Gastrocnemius medialis (tissue), 4 donors: Measurements from ENCODE around the gene SUGCT. TPM values are rescaled to one million over a fixed set of nuclear protein-coding genes. Genes with fewer than 3 reads are reported as not detected.

Experiments used
- ATAC-seq, 2 donors: fragments of 150-250 bp; one replicate each; pipeline ENCODE4 v1.9.1; 2016
- DNase-seq, 2 donors: peaks; one replicate each; pipeline ENCODE4 v3.0.0-alpha.2; 2019
- H3K27ac ChIP-seq, 4 donors: fragments of 200-600 bp; sonication (generic); 1 replicate in 1 of 4; 2 replicates in 3 of 4; pipeline ENCODE4 v1.5.1; 2016 to 2018; ENCODE audit warnings: mild to moderate bottlenecking in 2 of 4, moderate library complexity in 1 of 4
- H3K27me3 ChIP-seq, 3 donors: fragments of 200-600 bp; sonication (generic) in 2 of 3; 1 replicate in 1 of 3; 2 replicates in 2 of 3; pipeline versions ENCODE4 v1.5.1 to v1.6.0; 2016 to 2019; ENCODE audit warnings: mild to moderate bottlenecking in 1 of 3, moderate library complexity in 1 of 3
- H3K36me3 ChIP-seq, 2 donors: fragments of 200-600 bp; sonication (generic) in 1 of 2; one replicate each; pipeline ENCODE4 v1.5.1; 2017 to 2018
- H3K4me1 ChIP-seq, 2 donors: fragments of 200-600 bp; sonication (generic) in 1 of 2; one replicate each; pipeline ENCODE4 v1.5.1; 2016 to 2017; ENCODE audit warnings: mild to moderate bottlenecking in 2 of 2
- H3K4me3 ChIP-seq, 4 donors: fragments of 200-600 bp; sonication (generic) in 3 of 4; 1 replicate in 1 of 4; 2 replicates in 3 of 4; pipeline ENCODE4 v1.5.1; 2016 to 2019; ENCODE audit warnings: mild to moderate bottlenecking in 2 of 4
- H3K9me3 ChIP-seq, 3 donors: fragments of 200-600 bp; sonication (generic) in 2 of 3; 1 replicate in 1 of 3; 2 replicates in 2 of 3; pipeline ENCODE4 v1.5.1; 2016 to 2019
- POLR2A ChIP-seq, 2 donors: fragments of 450-650 bp; IDR thresholded peaks; one replicate each; pipeline ENCODE4 v1.6.1; 2017; ENCODE audit warnings: antibody characterized with exemption in 2 of 2, mild to moderate bottlenecking in 2 of 2, moderate library complexity in 2 of 2
- in situ Hi-C, 4 donors: fragments of 200-750 bp; cut with MboI; loops; one replicate each; pipeline versions ENCODE4 v1.15.0 to v1.8.0; 2017; ENCODE audit warnings: low sequenced_read_pairs in 4 of 4
- intact Hi-C: fragments of 100-400 bp; cut with DNase I; formaldehyde crosslinking; loops from one replicate; pipeline ENCODE4 v1.15.1; 2023; ENCODE audit warnings: low total_unique reads
- total RNA-seq, 4 donors: library from RNA; depleted of rRNA; stranded (reverse); fragments of >200 nt; gene quantifications; one replicate each; pipeline versions ENCODE4 v1.1.0 to v1.2.3, GENCODE V29; 2016
- TF ChIP-seq, protein P1 (sequence below), 5 experiments: fragments of 450-650 bp in 3 of 5; fragments of 200-600 bp in 2 of 5; sonication (generic) in 2 of 5; IDR thresholded peaks in 4 of 5; conservative IDR thresholded peaks in 1 of 5; 1 replicate in 4 of 5; 2 replicates in 1 of 5; pipeline ENCODE4 v1.5.1; 2016 to 2019; ENCODE audit warnings: antibody characterized with exemption in 5 of 5, mild to moderate bottlenecking in 3 of 5, moderate library complexity in 3 of 5

The SUGCT gene
- total RNA-seq, 4 donors from 2014 or later, result 2.3 to 3.5 (median 2.9) TPM

GRCh38 chr7:40282858-40283257 lies 148.1 kb downstream of the SUGCT start:
- Histone ChIP-seq H3K4me1 (no peaks in the 10 kb centered on the region), H3K4me3 (no peak overlapping the region), H3K27me3 (no peaks in the 10 kb centered on the region), H3K27ac (no peak overlapping the region), H3K9me3 (no peaks in the 10 kb centered on the region), H3K36me3 (no peaks in the 10 kb centered on the region)
- intact Hi-C loops, result no loop called here
- in situ Hi-C loops, result no loop called here
- no peak for TF ChIP-seq POLR2A (IDR thresholded peaks at IDR 0.05)
- TF ChIP-seq, protein P1, sequence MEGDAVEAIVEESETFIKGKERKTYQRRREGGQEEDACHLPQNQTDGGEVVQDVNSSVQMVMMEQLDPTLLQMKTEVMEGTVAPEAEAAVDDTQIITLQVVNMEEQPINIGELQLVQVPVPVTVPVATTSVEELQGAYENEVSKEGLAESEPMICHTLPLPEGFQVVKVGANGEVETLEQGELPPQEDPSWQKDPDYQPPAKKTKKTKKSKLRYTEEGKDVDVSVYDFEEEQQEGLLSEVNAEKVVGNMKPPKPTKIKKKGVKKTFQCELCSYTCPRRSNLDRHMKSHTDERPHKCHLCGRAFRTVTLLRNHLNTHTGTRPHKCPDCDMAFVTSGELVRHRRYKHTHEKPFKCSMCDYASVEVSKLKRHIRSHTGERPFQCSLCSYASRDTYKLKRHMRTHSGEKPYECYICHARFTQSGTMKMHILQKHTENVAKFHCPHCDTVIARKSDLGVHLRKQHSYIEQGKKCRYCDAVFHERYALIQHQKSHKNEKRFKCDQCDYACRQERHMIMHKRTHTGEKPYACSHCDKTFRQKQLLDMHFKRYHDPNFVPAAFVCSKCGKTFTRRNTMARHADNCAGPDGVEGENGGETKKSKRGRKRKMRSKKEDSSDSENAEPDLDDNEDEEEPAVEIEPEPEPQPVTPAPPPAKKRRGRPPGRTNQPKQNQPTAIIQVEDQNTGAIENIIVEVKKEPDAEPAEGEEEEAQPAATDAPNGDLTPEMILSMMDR (IDR thresholded peaks at IDR 0.05 in 4 of 5, conservative IDR thresholded peaks at IDR 0.05 in 1 of 5), result no peak
- no peak for DNase-seq
- ATAC-seq, result no peak

DNA sequence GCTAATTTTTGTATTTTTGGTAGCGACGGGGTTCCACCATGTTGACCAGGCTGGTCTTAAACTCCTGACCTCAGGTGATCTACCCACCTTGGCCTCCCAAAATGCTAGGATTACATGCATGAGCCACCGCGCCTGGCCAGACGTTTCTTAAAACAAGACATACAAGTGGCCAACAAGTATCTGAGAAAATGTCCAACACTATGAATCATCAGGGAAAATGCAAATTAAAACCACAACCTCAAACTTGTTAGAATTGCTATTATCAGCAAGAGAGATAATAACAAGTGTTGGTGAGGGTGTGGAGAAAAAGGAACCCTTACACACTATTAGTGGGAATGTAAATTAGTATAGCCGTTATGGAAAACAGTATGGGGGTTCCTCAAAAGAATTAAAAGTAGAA lies 148.6 kb downstream of the SUGCT start:
- no peak for DNase-seq
- intact Hi-C loops, result no loop called here
- no peak for TF ChIP-seq POLR2A (IDR thresholded peaks at IDR 0.05)
- TF ChIP-seq, protein P1 (IDR thresholded peaks at IDR 0.05 in 4 of 5, conservative IDR thresholded peaks at IDR 0.05 in 1 of 5), result no peak
- Histone ChIP-seq H3K4me1 (no peaks in the 10 kb centered on the region), H3K36me3 (no peaks in the 10 kb centered on the region), H3K4me3 (no peak overlapping the region), H3K27me3 (no peaks in the 10 kb centered on the region), H3K9me3 (no peaks in the 10 kb centered on the region), H3K27ac (no peak overlapping the region)
- in situ Hi-C loops, result no loop called here
- no peak for ATAC-seq

GRCh38 chr7:40288827-40289226 lies 154.0 kb downstream of the SUGCT start:
- H3K4me1 ChIP-seq, result no peaks in the 10 kb centered on the region
- no peak overlapping the region for H3K27ac ChIP-seq
- TF ChIP-seq, protein P1 (IDR thresholded peaks at IDR 0.05 in 4 of 5, conservative IDR thresholded peaks at IDR 0.05 in 1 of 5), result no peak
- no peak for TF ChIP-seq POLR2A (IDR thresholded peaks at IDR 0.05)
- in situ Hi-C loops (no loop called here), intact Hi-C loops (no loop called here)
- no peaks in the 10 kb centered on the region for H3K36me3 ChIP-seq
- no peak overlapping the region for H3K4me3 ChIP-seq
- ATAC-seq, result no peak
- H3K27me3 ChIP-seq, result no peaks in the 10 kb centered on the region
- no peak for DNase-seq
- H3K9me3 ChIP-seq, result no peaks in the 10 kb centered on the region

DNA sequence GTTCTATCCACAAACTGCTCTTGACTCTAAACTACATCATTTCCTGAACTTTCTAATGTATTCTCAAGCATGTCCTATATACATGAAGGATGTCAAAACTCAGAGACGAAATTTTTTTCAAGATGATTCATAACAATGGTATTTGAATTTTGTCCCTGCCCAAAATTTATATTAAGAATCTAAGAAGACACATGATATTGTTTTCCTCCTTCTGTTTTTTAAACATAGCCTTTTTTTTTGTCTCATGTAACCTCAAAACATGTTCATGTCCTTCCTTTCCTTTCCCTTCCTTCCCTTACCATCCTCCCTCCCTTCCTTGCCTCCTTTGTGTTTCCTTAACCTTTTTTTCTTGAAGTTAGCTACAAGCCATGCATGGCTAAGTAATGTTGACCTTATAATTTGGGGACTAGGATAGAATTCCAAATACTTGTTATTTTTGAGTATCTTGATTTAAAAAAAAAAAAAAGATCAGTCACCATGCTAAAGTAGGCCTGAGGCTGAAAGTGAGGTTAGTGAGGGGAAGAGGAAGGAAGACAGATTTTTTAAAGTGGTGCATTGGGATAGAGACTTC lies 163.0 kb downstream of the SUGCT start:
- intact Hi-C loops (no loop called here), in situ Hi-C loops (no loop called here)
- H3K27ac ChIP-seq, result no peak overlapping the region
- no peaks in the 10 kb centered on the region for H3K4me1 ChIP-seq
- DNase-seq (no peak), ATAC-seq (no peak)
- H3K27me3 ChIP-seq, result no peaks in the 10 kb centered on the region
- TF ChIP-seq POLR2A (IDR thresholded peaks at IDR 0.05), result no peak
- TF ChIP-seq, protein P1 (IDR thresholded peaks at IDR 0.05 in 4 of 5, conservative IDR thresholded peaks at IDR 0.05 in 1 of 5), result no peak
- no peak overlapping the region for H3K4me3 ChIP-seq
- H3K9me3 ChIP-seq, result no peaks in the 10 kb centered on the region
- H3K36me3 ChIP-seq, result no peaks in the 10 kb centered on the region

DNA sequence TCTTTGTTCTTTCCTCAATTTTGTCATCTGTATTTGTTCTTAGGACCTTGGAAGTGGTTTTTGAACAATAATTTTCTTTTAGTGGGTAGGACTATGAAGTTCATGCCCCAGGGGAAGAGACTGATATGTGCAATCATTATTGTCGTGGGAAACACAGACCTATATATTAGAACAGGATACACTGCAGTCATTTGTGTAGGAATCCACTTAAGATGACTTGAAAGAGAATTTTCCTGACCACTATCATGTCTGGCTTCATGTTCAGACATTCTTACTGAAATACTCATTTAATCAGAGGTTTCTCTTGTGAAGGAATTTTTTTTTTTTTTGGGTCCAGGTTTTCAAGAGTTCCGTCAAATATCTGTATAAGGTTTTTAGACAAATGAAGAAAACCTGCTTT lies 163.6 kb downstream of the SUGCT start:
- DNase-seq (no peak), ATAC-seq (no peak)
- no peak overlapping the region for H3K27ac ChIP-seq
- H3K36me3 ChIP-seq, result no peaks in the 10 kb centered on the region
- no peaks in the 10 kb centered on the region for H3K27me3 ChIP-seq
- intact Hi-C loops (no loop called here), in situ Hi-C loops (no loop called here)
- no peak overlapping the region for H3K4me3 ChIP-seq
- no peaks in the 10 kb centered on the region for H3K4me1 ChIP-seq
- no peaks in the 10 kb centered on the region for H3K9me3 ChIP-seq
- TF ChIP-seq, protein P1 (IDR thresholded peaks at IDR 0.05 in 4 of 5, conservative IDR thresholded peaks at IDR 0.05 in 1 of 5), result no peak
- TF ChIP-seq POLR2A (IDR thresholded peaks at IDR 0.05), result no peak
